Stimulated activated CD8-positive, alpha-beta memory T cell treated with anti-CD3 and anti-CD28 coated beads, Interleukin-4, amount 100 ng/mL, for 48 hours (primary cell): ENCODE measurements around the gene HOXA6.

ENCODE experiments used
- DNase-seq: peaks from one replicate; pipeline ENCODE4 v3.0.0-alpha.2; 2020

HOXA6 gene

DNA sequence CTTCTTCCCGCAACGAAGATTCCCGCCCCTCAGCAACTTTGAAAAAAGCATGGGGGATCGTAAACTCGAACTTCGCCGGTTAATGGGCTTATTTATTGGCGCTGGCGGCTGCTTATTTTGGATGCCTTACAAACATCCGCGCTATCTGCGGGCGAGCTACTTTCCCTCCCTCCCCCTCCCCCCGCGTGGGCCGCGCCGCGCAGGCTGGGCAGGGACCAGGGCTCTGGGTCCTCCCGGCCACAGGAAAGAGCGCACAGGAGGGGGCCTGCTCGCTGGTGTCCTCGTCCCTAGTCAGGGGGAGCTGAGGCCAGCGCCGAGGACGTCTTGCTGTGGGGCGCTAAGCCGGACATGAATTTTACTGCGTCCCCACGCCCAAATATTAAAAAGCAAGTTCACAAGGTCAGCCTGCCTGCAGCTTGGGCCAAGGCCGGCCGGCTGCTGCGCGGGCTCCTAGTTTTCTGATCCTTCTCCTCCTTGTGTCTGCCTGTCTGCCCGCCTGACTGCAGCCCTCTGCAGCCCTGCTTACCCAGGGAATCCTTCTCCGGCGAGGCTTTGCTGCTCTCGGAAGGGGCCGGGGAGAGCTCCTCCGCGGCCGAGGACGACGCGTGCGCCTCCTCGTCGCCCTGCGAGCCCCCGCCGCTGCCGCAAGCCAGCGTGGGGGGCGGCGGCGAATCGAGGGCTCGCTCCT, 25.4 kb upstream of the HOXA6 start:
- peak; percentile 39 for DNase-seq

DNA sequence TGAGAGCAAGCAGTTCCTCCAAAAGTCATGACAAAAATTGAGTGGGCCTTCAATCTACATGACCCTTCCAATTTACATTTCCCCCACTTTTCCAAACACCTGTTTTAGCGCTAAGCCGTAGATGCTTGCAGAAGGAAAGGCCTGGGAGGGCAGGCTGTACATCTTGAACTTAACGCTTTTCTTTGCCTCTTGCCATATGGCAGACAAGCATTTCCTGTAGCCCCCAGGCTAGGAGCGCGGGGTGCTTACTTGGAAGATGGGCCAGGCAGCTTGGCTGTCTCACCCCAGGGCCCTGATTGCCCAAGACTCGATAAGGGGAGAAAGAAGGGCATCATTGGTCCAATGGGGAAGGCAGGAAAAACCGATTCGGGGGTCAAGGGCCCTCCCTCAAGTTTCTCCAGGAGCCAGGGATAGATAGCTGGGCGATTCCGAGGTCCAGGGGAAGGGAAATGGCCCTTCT, 24.8 kb upstream of the HOXA6 start:
- peak; percentile 28 for DNase-seq

DNA sequence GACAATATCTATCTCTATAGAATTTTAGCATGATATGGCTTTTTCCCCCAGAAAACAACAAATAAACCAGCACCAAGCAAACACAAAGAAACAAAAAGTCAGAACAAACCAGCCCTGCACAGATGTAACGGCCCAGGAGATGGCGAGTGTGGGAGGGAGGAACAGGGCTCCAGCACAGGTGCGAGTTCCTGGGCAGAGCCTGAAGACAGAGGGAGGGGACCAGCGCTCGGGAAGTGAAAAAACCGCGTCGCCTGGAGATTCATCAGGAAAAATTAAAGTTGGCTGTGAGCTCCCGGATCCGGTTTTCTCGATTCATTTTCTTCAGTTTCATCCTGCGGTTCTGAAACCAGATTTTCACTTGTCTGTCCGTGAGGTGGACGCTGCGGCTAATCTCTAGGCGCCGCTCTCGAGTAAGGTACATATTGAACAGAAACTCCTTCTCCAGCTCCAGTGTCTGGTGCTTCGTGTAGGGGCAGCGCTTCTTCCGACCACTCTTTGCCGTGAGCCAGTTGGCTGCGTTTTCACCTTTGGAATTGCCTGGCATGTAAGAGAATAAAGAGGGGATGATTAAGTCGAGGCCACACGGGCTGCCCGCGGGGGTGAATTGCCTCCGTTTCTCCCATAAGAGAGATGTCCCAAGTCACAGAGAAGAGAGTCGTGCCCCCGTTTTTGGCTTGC, 24.2 kb upstream of the HOXA6 start:
- DNase-seq, result peak; percentile 29

DNA sequence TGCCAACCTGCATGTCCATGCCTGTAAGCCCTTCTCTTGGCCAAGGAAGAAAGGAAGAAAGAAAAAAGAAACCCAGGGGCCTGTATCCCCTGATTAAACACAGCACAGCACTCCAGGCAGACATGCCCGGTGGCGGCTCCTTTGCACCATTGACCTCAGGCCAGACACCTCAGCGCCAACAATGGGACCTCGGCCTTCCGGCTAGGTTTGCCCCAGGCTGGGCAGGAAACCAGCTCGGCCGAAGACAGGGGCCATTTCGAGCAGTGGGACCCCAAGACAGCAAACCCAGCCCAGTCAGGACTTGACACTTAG, 23.7 kb upstream of the HOXA6 start:
- DNase-seq, result peak; percentile 25

DNA sequence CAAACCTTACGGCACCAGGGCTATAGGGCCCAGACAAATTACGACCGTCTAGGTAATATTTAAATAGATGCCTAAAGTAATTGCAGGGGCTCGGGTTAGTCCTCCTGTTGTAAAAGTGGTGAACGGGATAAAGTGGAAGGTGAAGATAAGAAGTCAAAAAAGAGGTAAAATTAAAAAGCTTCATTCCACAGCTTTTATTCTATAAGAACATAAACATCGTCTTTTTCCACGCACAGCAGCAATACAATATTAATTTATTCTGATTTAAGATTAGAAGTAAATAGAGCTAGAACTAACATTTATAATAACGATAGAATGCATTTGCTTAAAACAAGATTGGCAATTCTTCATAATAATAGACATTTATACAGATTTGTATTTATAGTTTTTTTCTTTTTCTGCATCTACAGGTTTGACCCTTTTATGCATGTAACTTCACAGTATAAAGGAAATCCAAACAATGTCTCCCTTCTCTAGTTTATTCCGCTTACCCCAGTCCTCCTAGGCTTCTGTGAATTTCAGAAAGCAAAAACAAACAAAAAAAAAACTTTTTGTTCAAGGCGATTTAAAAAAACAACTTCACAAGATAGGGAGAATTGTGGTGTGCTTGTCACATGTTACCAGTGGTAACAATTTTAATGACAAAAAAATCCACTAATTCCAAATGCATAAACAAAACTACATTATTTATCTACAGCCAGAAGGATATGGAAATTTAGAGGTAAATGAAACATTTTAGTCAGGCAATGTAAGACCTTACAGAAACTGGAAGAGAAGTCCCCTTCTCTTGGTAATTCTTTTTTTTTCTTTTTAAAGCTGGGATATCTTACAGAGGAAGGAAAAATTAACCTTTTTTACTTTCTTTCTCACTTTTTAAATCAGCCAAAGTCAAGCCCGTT, 23.1 kb upstream of the HOXA6 start:
- DNase-seq, result no peak

- DNase-seq, result no peak
Measured at GRCh38 chr7:27169658-27170425, 22.3 kb upstream of the HOXA6 start.

GRCh38 chr7:27168265-27168947, 20.8 kb upstream of the HOXA6 start:
- DNase-seq, result no peak

DNA sequence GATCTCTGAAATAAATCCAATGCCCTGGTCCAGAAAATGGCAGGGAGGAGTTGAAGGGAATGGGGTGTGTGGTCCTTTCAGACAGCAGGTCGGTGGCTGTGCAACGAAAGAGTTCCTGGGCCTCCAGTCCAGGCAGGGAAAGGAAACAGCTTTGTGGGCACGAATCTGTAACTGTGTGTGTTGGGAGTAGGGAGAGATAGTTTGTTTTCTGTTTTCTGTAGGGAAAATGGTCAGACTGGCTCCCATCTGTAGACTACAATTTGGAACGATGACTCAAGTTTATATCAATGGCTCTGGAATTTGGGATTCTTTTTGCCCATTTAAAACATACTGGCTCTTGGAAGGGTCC, 20.3 kb upstream of the HOXA6 start:
- DNase-seq, result no peak

- no peak for DNase-seq
Measured at GRCh38 chr7:27166531-27167505, 19.2 kb upstream of the HOXA6 start.

GRCh38 chr7:27165996-27166530, 18.5 kb upstream of the HOXA6 start:
- no peak for DNase-seq

DNA sequence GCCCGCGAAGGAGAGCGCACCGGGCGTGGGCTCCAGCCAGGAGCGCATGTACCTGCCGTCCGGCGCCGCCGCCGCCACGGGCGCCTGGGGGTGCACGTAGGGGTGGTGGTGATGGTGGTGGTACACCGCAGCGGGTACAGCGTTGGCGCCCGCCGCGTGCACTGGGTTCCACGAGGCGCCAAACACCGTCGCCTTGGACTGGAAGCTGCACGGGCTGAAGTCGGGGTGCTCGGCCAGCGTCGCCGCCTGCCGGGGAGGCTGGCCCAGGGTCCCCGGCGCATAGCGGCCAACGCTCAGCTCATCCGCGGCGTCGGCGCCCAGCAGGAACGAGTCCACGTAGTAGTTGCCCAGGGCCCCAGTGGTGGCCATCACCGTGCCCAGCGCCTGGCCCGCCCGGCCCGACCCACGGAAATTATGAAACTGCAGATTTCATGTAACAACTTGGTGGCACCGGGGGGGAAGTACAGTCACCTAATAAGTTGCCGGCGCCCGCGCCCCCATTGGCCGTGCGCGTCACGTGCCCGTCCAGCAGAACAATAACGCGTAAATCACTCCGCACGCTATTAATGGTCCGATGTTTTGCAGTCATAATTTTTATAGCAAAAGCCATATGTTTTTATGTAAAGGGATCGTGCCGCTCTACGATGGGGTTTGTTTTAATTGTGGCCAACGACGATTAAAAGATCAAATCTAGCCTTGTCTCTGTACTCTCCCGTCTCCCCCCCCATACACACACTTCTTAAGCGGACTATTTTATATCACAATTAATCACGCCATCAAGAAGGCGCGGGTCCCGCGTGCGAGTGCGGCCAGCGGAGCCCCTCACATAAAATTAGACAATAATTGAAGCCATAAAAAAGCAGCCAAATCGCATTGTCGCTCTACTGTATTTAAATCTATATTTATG, 17.8 kb upstream of the HOXA6 start, which contains the start of gene HOXA9:
Gene HOXA9 (minus strand): TSS at position 449 of the 907 bp plus-strand sequence. CDS start 80 bp downstream, at position 369.
- no peak for DNase-seq

DNA sequence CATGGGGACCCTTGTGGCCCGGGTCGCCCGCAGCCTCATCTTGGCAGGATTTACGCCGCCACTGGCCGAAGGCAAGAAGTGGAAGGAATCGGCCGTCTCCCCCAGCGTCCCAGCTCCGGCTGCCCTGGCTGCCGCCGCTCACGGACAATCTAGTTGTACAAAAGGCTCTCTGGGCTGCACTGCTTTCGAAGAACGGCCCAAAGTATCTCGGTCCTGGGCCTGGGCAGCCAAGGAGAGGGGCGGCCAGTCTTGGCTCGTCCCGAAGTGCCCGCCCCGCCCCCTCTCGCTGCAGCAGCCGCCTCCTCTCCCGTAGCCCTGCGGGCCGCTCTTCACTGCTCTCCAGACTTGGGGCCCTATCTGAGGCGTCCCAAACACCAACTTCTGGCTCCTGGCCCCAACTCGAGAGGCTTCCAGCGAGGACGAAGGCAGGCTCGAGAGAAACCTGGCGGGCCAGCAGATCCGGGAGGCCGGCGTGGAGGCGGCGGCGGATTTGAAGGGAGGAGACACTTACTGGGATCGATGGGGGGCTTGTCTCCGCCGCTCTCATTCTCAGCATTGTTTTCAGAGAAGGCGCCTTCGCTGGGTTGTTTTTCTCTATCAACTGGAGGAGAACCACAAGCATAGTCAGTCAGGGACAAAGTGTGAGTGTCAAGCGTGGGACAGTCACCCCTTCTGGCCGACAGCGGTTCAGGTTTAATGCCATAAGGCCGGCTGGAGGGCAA, 17.0 kb upstream of the HOXA6 start:
- no peak for DNase-seq

DNA sequence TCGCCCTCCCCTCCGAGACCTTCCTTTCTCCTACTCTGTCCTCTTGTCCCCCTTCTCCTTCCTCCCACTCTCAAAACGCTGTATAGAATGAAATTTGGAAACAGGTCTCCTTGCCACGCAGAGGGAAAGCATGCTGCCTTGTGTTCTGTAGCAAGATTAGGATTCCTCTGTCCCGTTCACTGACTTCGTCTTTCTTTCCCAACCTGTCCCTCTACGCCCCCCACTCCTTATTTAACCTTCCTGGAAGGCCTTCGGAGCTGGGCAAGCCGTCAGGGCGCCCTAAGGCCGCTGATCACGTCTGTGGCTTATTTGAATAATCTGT, 16.4 kb upstream of the HOXA6 start:
- no peak for DNase-seq

GRCh38 chr7:27163288-27164044, 15.9 kb upstream of the HOXA6 start:
- DNase-seq, result no peak

- DNase-seq, result no peak
Measured at GRCh38 chr7:27162561-27163287, 15.2 kb upstream of the HOXA6 start.

GRCh38 chr7:27161721-27162560, 14.4 kb upstream of the HOXA6 start:
- no peak for DNase-seq
